Panc1 (cell line): ENCODE measurements around the gene CARD10.

ENCODE experiments used
- CTCF ChIP-seq: fragments of 450-650 bp; IDR thresholded peaks from 2 replicates; pipeline ENCODE4 v1.5.1; 2017; ENCODE audit warnings: mild to moderate bottlenecking
- POLR2AphosphoS5 ChIP-seq: IDR thresholded peaks from 2 replicates; pipeline ENCODE4 v1.6.1; 2012; ENCODE audit warnings: mild to moderate bottlenecking, low read depth, low read length, moderate library complexity
- TCF7L2 ChIP-seq: IDR thresholded peaks from 2 replicates; pipeline ENCODE4 v1.6.1; 2011; ENCODE audit warnings: mild to moderate bottlenecking, low read depth, low read length, inconsistent platforms

DNA sequence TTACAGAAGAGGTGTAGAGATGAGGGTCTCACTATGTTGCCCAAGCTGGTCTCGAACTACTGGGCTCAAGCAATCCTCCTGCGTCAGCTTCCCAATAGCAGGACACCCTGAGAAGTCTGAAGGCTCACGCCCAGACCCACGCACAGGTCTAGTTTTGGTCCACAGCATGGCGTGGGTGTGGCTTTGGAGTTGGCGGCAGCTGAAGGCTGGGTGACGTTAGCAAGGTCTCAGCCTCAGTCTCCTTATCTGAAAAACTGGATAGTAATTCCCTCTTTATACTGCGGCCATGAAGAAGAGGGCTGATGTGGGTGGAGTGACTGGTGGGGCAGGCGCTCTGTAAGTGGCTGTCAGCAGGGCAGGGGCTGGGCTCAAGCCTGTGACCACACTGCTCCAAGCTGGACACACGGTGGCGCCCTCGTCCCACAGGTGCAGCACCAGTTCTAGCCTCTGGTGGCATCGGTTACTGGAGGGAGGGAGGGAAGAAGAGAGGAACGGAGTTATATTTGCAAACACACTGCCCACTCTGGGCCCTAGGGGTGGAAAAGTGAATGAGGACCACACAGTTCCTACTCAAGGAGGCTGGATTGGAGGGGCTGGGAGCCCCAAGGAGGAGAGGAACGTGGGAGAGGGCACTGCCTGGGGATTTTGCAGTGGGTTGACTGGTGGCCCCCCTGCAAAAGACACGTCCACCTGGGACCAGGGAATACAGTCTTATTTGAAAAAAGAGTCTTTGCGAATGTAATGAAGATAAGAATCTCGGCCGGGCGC is 19.6 kb upstream of the CARD10 start:
- no peak; the same call in 1 of the 2 replicates for TF ChIP-seq POLR2AphosphoS5
- peak; percentile 89 for TF ChIP-seq CTCF
- no peak for TF ChIP-seq TCF7L2
